Measurements from ENCODE around the gene HOMER1.

HOMER1 gene, protein sequence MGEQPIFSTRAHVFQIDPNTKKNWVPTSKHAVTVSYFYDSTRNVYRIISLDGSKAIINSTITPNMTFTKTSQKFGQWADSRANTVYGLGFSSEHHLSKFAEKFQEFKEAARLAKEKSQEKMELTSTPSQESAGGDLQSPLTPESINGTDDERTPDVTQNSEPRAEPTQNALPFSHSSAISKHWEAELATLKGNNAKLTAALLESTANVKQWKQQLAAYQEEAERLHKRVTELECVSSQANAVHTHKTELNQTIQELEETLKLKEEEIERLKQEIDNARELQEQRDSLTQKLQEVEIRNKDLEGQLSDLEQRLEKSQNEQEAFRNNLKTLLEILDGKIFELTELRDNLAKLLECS

GRCh38 chr5:79513704-79514390, at the start of gene HOMER1:
HOMER1 (minus strand) TSS chr5:79514134; CDS start chr5:79512774, 1,360 bp downstream.
- Histone ChIP-seq H3K9me3 (no peaks in the 10 kb centered on the region), H3K27ac (peak within 1 kb of the TSS; percentile 95)

GRCh38 chr5:79563247-79563590, 49.3 kb upstream of the HOMER1 start:
- H3K4me2 ChIP-seq, result peak overlapping the region; percentile 75
- no peaks in the 10 kb centered on the region for H3K27me3 ChIP-seq
- no peaks in the 10 kb centered on the region for H4K20me1 ChIP-seq
- peaks cover 64% of the 10 kb centered on the region for H3K4me1 ChIP-seq
- H3K9me3 ChIP-seq, result no peaks in the 10 kb centered on the region
- peak overlapping the region; percentile 5; the same call in 1 of the 2 replicates for H3K27ac ChIP-seq
- no peak overlapping the region; the same call in 1 of the 2 replicates for H3K9ac ChIP-seq
- TF ChIP-seq Cebpa-rat (IDR thresholded peaks at IDR 0.05), result no peak
- no peaks in the 10 kb centered on the region for H3K36me3 ChIP-seq
- no peak overlapping the region for H3K4me3 ChIP-seq

More at GRCh38 chr5:79513704-79514390, at the start of gene HOMER1:
- H3K27me3 ChIP-seq, result no peaks in the 10 kb centered on the region
- peak within 1 kb of the TSS; percentile 89 for H3K4me3 ChIP-seq
- no peaks in the 10 kb centered on the region for H3K36me3 ChIP-seq
- H4K20me1 ChIP-seq, result peaks cover 21% of the 10 kb centered on the region
- TF ChIP-seq Cebpa-rat (IDR thresholded peaks at IDR 0.05), result no peak
- H3K4me1 ChIP-seq, result peaks cover 57% of the 10 kb centered on the region
- peak within 1 kb of the TSS; percentile 91 for H3K9ac ChIP-seq
- H3K4me2 ChIP-seq, result peak within 1 kb of the TSS; percentile 88

DNA sequence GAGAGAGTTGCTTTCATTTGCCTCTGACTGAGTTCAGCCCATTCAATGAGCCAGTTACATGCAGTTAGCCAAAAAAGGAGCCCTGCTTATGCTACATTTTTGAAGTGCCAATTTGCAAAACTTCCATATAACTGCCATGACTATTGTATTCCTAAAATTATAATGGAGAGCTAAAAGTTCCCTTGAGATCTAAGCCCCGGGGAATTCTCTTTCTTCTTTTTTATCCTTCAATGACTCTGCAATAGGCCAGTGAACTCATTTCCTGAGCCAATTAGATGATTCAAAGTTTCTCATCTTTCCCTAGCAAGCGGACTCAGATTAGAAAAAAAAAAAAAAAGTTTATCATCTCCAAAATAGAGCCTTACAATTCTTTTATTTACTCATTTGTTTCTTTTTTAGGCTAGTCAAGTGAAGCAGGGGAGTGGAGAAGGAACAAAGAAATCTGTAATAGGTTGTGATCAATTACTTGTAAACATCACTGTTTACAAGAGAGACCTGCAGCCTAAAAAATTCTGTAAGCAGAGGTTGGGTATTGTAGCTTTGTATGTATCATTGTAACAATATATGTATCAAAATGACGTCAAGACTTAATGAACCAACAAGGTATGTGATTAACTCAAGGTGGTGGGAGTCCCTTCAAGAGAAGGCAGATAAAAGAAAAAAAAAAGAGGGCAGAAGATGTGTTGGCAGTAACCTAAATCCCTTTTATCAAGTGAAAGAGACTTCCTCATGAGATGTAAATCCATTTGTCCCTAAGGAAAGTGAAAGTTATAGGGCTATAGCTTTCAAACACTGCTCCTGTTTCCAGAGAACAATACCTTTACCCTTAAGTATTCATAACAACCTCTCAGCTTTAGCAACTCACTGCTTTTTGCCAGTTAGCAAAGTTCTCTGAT, 48.7 kb upstream of the HOMER1 start:
- no peaks in the 10 kb centered on the region for H3K27me3 ChIP-seq
- H3K27ac ChIP-seq, result peak overlapping the region; percentile 62; the same call in 1 of the 2 replicates
- no peak for TF ChIP-seq Cebpa-rat (IDR thresholded peaks at IDR 0.05)
- no peaks in the 10 kb centered on the region for H4K20me1 ChIP-seq
- H3K9ac ChIP-seq, result no peak overlapping the region; the same call in 1 of the 2 replicates
- H3K4me1 ChIP-seq, result peaks cover 58% of the 10 kb centered on the region
- H3K36me3 ChIP-seq, result no peaks in the 10 kb centered on the region
- H3K4me3 ChIP-seq, result peak overlapping the region; percentile 9; the same call in 1 of the 2 replicates
- H3K9me3 ChIP-seq, result no peaks in the 10 kb centered on the region
- peak overlapping the region; percentile 75 for H3K4me2 ChIP-seq

DNA sequence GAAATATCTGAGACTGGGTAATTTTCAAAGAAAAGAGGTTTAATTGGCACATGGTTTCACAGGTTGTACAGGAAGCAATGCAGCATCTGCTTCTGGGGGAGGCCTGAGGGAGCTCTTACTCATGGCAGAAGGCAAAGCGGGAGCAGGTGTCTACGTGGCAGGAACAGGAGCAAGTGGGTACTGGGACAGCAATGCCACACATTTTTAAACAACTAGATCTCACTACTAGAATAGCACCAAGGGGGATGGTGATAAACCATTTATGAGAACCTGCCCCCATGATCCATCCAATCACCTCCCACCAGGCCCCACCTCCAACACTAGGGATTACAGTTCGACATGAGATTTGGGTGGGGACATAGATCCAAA, 47.6 kb upstream of the HOMER1 start:
- TF ChIP-seq Cebpa-rat (IDR thresholded peaks at IDR 0.05), result no peak
- Histone ChIP-seq H3K4me1 (peaks cover 58% of the 10 kb centered on the region), H3K36me3 (no peaks in the 10 kb centered on the region), H3K9ac (no peak overlapping the region), H3K27ac (peak overlapping the region; percentile 62), H3K4me3 (no peak overlapping the region), H3K27me3 (no peaks in the 10 kb centered on the region), H3K4me2 (peak overlapping the region; percentile 75), H3K9me3 (no peaks in the 10 kb centered on the region), H4K20me1 (no peaks in the 10 kb centered on the region)

GRCh38 chr5:79560771-79561524, 47.0 kb upstream of the HOMER1 start:
- H3K36me3 ChIP-seq, result no peaks in the 10 kb centered on the region
- H3K9me3 ChIP-seq, result no peaks in the 10 kb centered on the region
- TF ChIP-seq Cebpa-rat (IDR thresholded peaks at IDR 0.05), result no peak
- peak overlapping the region; percentile 62 for H3K27ac ChIP-seq
- H3K4me3 ChIP-seq, result no peak overlapping the region
- peaks cover 63% of the 10 kb centered on the region for H3K4me1 ChIP-seq
- H3K4me2 ChIP-seq, result peak overlapping the region; percentile 75
- H4K20me1 ChIP-seq, result no peaks in the 10 kb centered on the region
- no peak overlapping the region for H3K9ac ChIP-seq
- H3K27me3 ChIP-seq, result no peaks in the 10 kb centered on the region

DNA sequence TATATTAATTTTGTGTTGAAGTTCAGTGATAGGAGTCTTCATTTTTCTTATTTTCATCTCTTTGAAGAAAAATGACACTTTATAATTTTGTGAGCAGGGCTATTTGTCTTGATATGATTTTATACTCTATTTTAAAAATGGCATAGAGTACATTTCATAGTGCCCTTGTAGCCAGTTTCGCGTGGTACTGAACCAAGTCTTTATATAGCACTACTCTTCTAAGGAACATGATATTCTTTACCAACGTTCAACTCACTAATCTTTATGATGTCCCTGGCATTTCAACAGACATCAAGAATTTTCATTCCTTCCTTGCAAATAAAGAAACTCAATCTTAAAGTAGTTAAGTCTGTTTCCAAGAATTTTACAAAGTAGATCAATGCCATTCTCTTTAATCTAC, 41.5 kb upstream of the HOMER1 start:
- no peak for TF ChIP-seq Cebpa-rat (IDR thresholded peaks at IDR 0.05)
- H3K9me3 ChIP-seq, result peaks cover 5% of the 10 kb centered on the region
- H3K36me3 ChIP-seq, result no peaks in the 10 kb centered on the region
- H3K4me2 ChIP-seq, result peak overlapping the region; percentile 10; the same call in 1 of the 2 replicates
- H3K4me1 ChIP-seq, result peaks cover 47% of the 10 kb centered on the region
- no peak overlapping the region for H3K4me3 ChIP-seq
- no peaks in the 10 kb centered on the region for H3K27me3 ChIP-seq
- H3K27ac ChIP-seq, result no peak overlapping the region
- H3K9ac ChIP-seq, result no peak overlapping the region
- H4K20me1 ChIP-seq, result no peaks in the 10 kb centered on the region

- H3K27me3 ChIP-seq, result no peaks in the 10 kb centered on the region
- peak overlapping the region; percentile 74 for H3K4me2 ChIP-seq
- H3K27ac ChIP-seq, result peak overlapping the region; percentile 35; the same call in 1 of the 2 replicates
- H3K4me3 ChIP-seq, result 0 out of 2 replicates have a peak overlapping the region, but pooled peaks have one; percentile 1
- TF ChIP-seq Cebpa-rat (IDR thresholded peaks at IDR 0.05), result no peak
- peaks cover 47% of the 10 kb centered on the region for H3K4me1 ChIP-seq
- H3K9ac ChIP-seq, result no peak overlapping the region
- no peaks in the 10 kb centered on the region for H3K36me3 ChIP-seq
- no peaks in the 10 kb centered on the region for H4K20me1 ChIP-seq
- peaks cover 5% of the 10 kb centered on the region for H3K9me3 ChIP-seq
Measured at GRCh38 chr5:79552984-79553383, 39.0 kb upstream of the HOMER1 start.

DNA sequence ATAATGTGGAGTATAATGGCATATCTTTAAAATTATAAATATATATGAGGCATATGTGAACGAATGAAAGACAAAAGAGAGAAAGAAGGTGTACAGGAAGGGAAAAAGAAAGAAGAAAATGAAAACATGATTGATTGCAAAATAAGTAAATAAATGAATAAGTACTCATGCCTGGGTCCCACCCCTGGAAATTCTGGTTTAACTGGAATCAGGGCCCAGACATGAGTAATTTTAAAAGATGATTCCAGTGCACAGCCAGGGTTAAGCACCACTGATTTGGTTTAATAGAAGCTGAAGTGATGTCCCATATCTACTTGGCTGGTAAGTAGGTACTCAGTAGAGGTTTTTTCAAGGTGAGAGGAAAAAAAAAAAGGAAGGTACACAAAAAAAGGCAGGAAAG, 34.0 kb upstream of the HOMER1 start:
- no peaks in the 10 kb centered on the region for H3K27me3 ChIP-seq
- no peak overlapping the region for H3K4me2 ChIP-seq
- H3K27ac ChIP-seq, result no peak overlapping the region
- H3K4me1 ChIP-seq, result peaks cover 8% of the 10 kb centered on the region
- TF ChIP-seq Cebpa-rat (IDR thresholded peaks at IDR 0.05), result no peak
- peaks cover 5% of the 10 kb centered on the region for H3K9me3 ChIP-seq
- H3K9ac ChIP-seq, result no peak overlapping the region
- H3K36me3 ChIP-seq, result no peaks in the 10 kb centered on the region
- H4K20me1 ChIP-seq, result no peaks in the 10 kb centered on the region
- no peak overlapping the region for H3K4me3 ChIP-seq

DNA sequence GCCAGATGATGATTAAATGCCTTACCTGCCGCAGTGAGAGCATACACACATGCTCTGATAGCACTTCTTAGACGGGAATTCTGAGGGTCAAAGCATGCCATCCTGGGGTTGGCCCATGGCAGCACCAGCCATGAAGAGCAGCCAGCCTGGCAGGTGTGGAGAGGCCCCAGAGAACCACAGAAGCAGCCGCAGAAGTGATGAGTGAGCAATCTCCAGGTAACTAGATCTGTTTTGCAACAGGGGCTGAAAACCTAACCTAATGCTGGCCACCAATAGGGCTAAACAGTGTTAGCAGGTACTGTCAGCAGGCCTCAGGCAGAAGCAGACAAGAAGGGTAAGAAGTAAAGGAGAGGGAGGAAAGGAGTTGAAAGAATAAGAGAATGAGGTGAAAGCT, 33.5 kb upstream of the HOMER1 start:
- H3K4me1 ChIP-seq, result peaks cover 2% of the 10 kb centered on the region
- H4K20me1 ChIP-seq, result no peaks in the 10 kb centered on the region
- no peak overlapping the region for H3K9ac ChIP-seq
- no peaks in the 10 kb centered on the region for H3K36me3 ChIP-seq
- no peak for TF ChIP-seq Cebpa-rat (IDR thresholded peaks at IDR 0.05)
- H3K27ac ChIP-seq, result no peak overlapping the region
- H3K9me3 ChIP-seq, result peaks cover 5% of the 10 kb centered on the region
- no peak overlapping the region for H3K4me3 ChIP-seq
- no peaks in the 10 kb centered on the region for H3K27me3 ChIP-seq
- H3K4me2 ChIP-seq, result no peak overlapping the region
